H1 (cell line): Measurements from ENCODE around the gene LRP3. TPM values are rescaled to one million over a fixed set of nuclear protein-coding genes. Genes with fewer than 3 reads are reported as not detected.

ENCODE experiments used
- CTCF ChIA-PET: fragments of 300-600 bp; sonication (Branson Sonifier 250); formaldehyde crosslinking; loops from one replicate; lab custom pipeline; 2021; ENCODE audit not compliant: partially characterized antibody; lab: Charles Lee
- POLR2A ChIA-PET: fragments of 300-600 bp; sonication (Branson Sonifier 250); formaldehyde crosslinking; loops from one replicate; lab custom pipeline; 2021; ENCODE audit warnings: inconsistent platforms; ENCODE audit not compliant: partially characterized antibody; lab: Charles Lee
- DNase-seq, 2 experiments: peaks; one replicate each; pipeline versions ENCODE4 v3.0.0 to v3.0.0-alpha.2; 2010 to 2022; ENCODE audit warnings: low spot score in 2 of 2, low read depth in 1 of 2, mixed read lengths in 1 of 2
- FAIRE-seq: peaks from 2 replicates; lab custom pipeline; 2011; peaks lifted over from hg19 to GRCh38; lab: Jason Lieb, UNC
- H2AFZ ChIP-seq: 2 replicates; pipeline ENCODE4 v1.8.1; 2012; ENCODE audit warnings: low read length, inconsistent platforms
- H2AK5ac ChIP-seq: 2 replicates; pipeline ENCODE4 v1.6.1; 2013; ENCODE audit warnings: low read depth, low read length
- H2BK120ac ChIP-seq: replicated peaks from 2 replicates; pipeline ENCODE3; 2013; ENCODE audit warnings: low read depth, low read length, inconsistent platforms
- H2BK12ac ChIP-seq: 2 replicates; pipeline ENCODE4 v1.6.1; 2013; ENCODE audit warnings: low read depth, low read length
- H2BK15ac ChIP-seq: 2 replicates; pipeline ENCODE4 v1.6.1; 2013; ENCODE audit warnings: low read length
- H2BK20ac ChIP-seq: 2 replicates; pipeline ENCODE4 v1.6.1; 2013; ENCODE audit warnings: low read length
- H2BK5ac ChIP-seq: 2 replicates; pipeline ENCODE4 v1.6.1; 2013; ENCODE audit warnings: low read depth, low read length
- H3K14ac ChIP-seq: 2 replicates; pipeline ENCODE4 v1.6.1; 2013; ENCODE audit warnings: inconsistent platforms; ENCODE audit not compliant: insufficient read length
- H3K18ac ChIP-seq: 2 replicates; pipeline ENCODE4 v1.6.1; 2013; ENCODE audit warnings: low read length; ENCODE audit errors: extremely low read depth
- H3K23ac ChIP-seq: 2 replicates; pipeline ENCODE4 v1.6.1; 2013; ENCODE audit warnings: inconsistent platforms; ENCODE audit not compliant: insufficient read length
- H3K23me2 ChIP-seq: 2 replicates; pipeline ENCODE4 v1.6.1; 2013; ENCODE audit warnings: low read depth, low read length
- H3K27ac ChIP-seq: 2 replicates; pipeline ENCODE4 v1.6.1; 2011; ENCODE audit warnings: low read depth, low read length, inconsistent platforms
- H3K27me3 ChIP-seq, 4 experiments: replicated peaks in 1 of 4; 1 replicate in 1 of 4; 2 replicates in 3 of 4; pipeline versions ENCODE4 v1.6.1 to v1.8.1; 2011 to 2013; ENCODE audit warnings: low read length in 3 of 4, mild to moderate bottlenecking in 3 of 4, inconsistent platforms in 2 of 4, mixed read lengths in 2 of 4, moderate library complexity in 1 of 4; ENCODE audit not compliant: control insufficient read depth in 3 of 4, insufficient read depth in 3 of 4; ENCODE audit errors: extremely low read depth in 1 of 4
- H3K36me3 ChIP-seq, 4 experiments: 2 replicates each; pipeline versions ENCODE4 v1.6.1 to v1.8.1; 2011 to 2013; ENCODE audit warnings: mild to moderate bottlenecking in 4 of 4, low read length in 3 of 4, moderate library complexity in 2 of 4, control low read depth in 1 of 4, inconsistent platforms in 1 of 4; ENCODE audit not compliant: insufficient read depth in 4 of 4, control insufficient read depth in 2 of 4
- H3K4ac ChIP-seq: replicated peaks from 2 replicates; pipeline ENCODE3; 2013; ENCODE audit warnings: low read length, low read depth, mixed read lengths, inconsistent platforms; ENCODE audit not compliant: insufficient read length
- H3K4me1 ChIP-seq, 4 experiments: replicated peaks in 1 of 4; 1 replicate in 1 of 4; 2 replicates in 3 of 4; pipeline versions ENCODE4 v1.6.1 to v1.8.1; 2011 to 2013; ENCODE audit warnings: low read length in 3 of 4, inconsistent platforms in 2 of 4, mixed read lengths in 1 of 4; ENCODE audit not compliant: insufficient read depth in 4 of 4, control insufficient read depth in 3 of 4
- H3K4me2 ChIP-seq, 2 experiments: 2 replicates each; pipeline versions ENCODE4 v1.6.1 to v1.8.1; 2011 to 2013; ENCODE audit warnings: low read depth in 2 of 2, low read length in 2 of 2, control low read depth in 1 of 2, inconsistent platforms in 1 of 2, mild to moderate bottlenecking in 1 of 2; ENCODE audit not compliant: insufficient read depth in 1 of 2
- H3K4me3 ChIP-seq, 4 experiments: fragments of 200-600, 300-600 bp in 1 of 4; sonication (generic), shearing (Covaris generic), sonication (Bioruptor Twin) in 1 of 4; 2 replicates each; pipeline versions ENCODE4 v1.5.1 to v1.8.1; 2011 to 2016; ENCODE audit warnings: low read length in 4 of 4, low read depth in 3 of 4, control low read depth in 2 of 4, inconsistent platforms in 2 of 4, mild to moderate bottlenecking in 2 of 4, mixed read lengths in 1 of 4, moderate library complexity in 1 of 4; ENCODE audit not compliant: insufficient read depth in 2 of 4; ENCODE audit errors: extremely low read depth in 1 of 4
- H3K56ac ChIP-seq: replicated peaks from 2 replicates; pipeline ENCODE3; 2013; ENCODE audit warnings: low read depth, mild to moderate bottlenecking, mixed read lengths, low read length, inconsistent platforms; ENCODE audit not compliant: insufficient read length
- H3K79me1 ChIP-seq: 2 replicates; pipeline ENCODE4 v1.6.1; 2013; ENCODE audit warnings: low read depth, low read length, control low read depth
- H3K79me2 ChIP-seq, 2 experiments: 2 replicates each; pipeline versions ENCODE4 v1.6.1 to v1.8.1; 2012 to 2013; ENCODE audit warnings: low read length in 2 of 2, mild to moderate bottlenecking in 2 of 2, inconsistent platforms in 1 of 2; ENCODE audit not compliant: insufficient read depth in 2 of 2, control insufficient read depth in 1 of 2
- H3K9ac ChIP-seq, 4 experiments: replicated peaks in 1 of 4; 1 replicate in 1 of 4; 2 replicates in 3 of 4; pipeline versions ENCODE4 v1.6.1 to v1.8.1; 2011 to 2013; ENCODE audit warnings: low read depth in 3 of 4, low read length in 3 of 4, control low read depth in 2 of 4, mild to moderate bottlenecking in 2 of 4, moderate library complexity in 2 of 4, inconsistent platforms in 1 of 4; ENCODE audit errors: extremely low read depth in 1 of 4
- H3K9me3 ChIP-seq, 2 experiments: 2 replicates each; pipeline versions ENCODE4 v1.6.1 to v1.8.1; 2012 to 2013; ENCODE audit warnings: mild to moderate bottlenecking in 2 of 2, moderate library complexity in 2 of 2, control low read depth in 1 of 2, inconsistent platforms in 1 of 2, low read depth in 1 of 2, low read length in 1 of 2, mixed read lengths in 1 of 2; ENCODE audit not compliant: insufficient read depth in 2 of 2
- H4K20me1 ChIP-seq, 2 experiments: replicated peaks in 1 of 2; 2 replicates each; pipeline versions ENCODE3 to v1.8.1; 2011 to 2013; ENCODE audit warnings: inconsistent platforms in 2 of 2, low read length in 2 of 2, mild to moderate bottlenecking in 1 of 2; ENCODE audit not compliant: insufficient read depth in 2 of 2, control insufficient read depth in 1 of 2
- H4K5ac ChIP-seq: 2 replicates; pipeline ENCODE4 v1.6.1; 2013; ENCODE audit warnings: low read length, low read depth, mixed read lengths, inconsistent platforms; ENCODE audit not compliant: insufficient read length
- H4K8ac ChIP-seq: 2 replicates; pipeline ENCODE4 v1.8.0; 2013; ENCODE audit warnings: mild to moderate bottlenecking, moderate library complexity, low read length, inconsistent platforms; ENCODE audit not compliant: insufficient read depth; ENCODE audit errors: extremely low read depth
- H4K91ac ChIP-seq: replicated peaks from 2 replicates; pipeline ENCODE3; 2013; ENCODE audit warnings: low read length, mixed read lengths, inconsistent platforms; ENCODE audit not compliant: insufficient read length
- HDAC2 ChIP-seq, 2 experiments: fragments of 300-600 bp in 1 of 2; sonication (generic) in 1 of 2; IDR thresholded peaks; 2 replicates each; pipeline ENCODE4 v1.6.1; 2011 to 2012; ENCODE audit warnings: low read depth in 2 of 2, low read length in 2 of 2, mild to moderate bottlenecking in 2 of 2, moderate library complexity in 2 of 2, borderline replicate concordance in 1 of 2, inconsistent platforms in 1 of 2
- NANOG ChIP-seq: IDR thresholded peaks from 2 replicates; pipeline ENCODE4 v1.6.1; 2011; ENCODE audit warnings: low read length, low read depth, mild to moderate bottlenecking, inconsistent platforms; ENCODE audit not compliant: insufficient read depth, poor library complexity, severe bottlenecking
- WGBS, 2 experiments: shearing (Covaris generic) in 1 of 2; methylation state at CpG; one replicate each; pipeline versions ENCODE4 v1.1.6 to v1.1.7; 2013 to 2015; ENCODE audit warnings: low lambda C conversion rate in 2 of 2, mixed read lengths in 2 of 2, inconsistent platforms in 1 of 2, low coverage in 1 of 2, missing lambda C conversion rate in 1 of 2; ENCODE audit not compliant: insufficient replicate concordance in 2 of 2, insufficient coverage in 1 of 2, insufficient read length in 1 of 2; ENCODE audit errors: extremely low coverage in 1 of 2, missing lambda C conversion rate in 1 of 2; 5-methylcytosine and 5-hydroxymethylcytosine counted together
- polyA plus RNA-seq, 7 experiments: library from polyadenylated mRNA; depleted of rRNA in 3 of 7; stranded (reverse) in 5 of 7; unstranded in 2 of 7; fragments of >200 nt in 5 of 7; fragments of 200-250 nt in 2 of 7; gene quantifications; 1 replicate in 5 of 7; 2 replicates in 1 of 7; 4 replicates in 1 of 7; pipeline versions ENCODE4 v1.2.1 to v1.2.3, GENCODE V29; 2011 to 2013; ENCODE audit warnings: missing spikeins in 2 of 7, mixed read lengths in 2 of 7
- total RNA-seq: library from RNA; stranded (reverse); fragmentation: NEBNext Ultra II Directional; extraction: Animal tissue kit (Norgen Biotek cat#: 25700); gene quantifications from 2 replicates; pipeline ENCODE4 v1.2.1, GENCODE V29; 2021

LRP3 gene
- total and polyA plus RNA-seq, 2 of the 8 experiments (the other 6 are each of a cell fraction or from before 2014, with no cell fraction given): 30.3 to 33.7 TPM

- Histone ChIP-seq H3K9me3 (no peaks in the 10 kb centered on the region), H2BK120ac (no peak overlapping the region), H2BK20ac (no peak overlapping the region), H4K91ac (no peak overlapping the region), H2AK5ac (no peak overlapping the region), H3K23ac (no peak overlapping the region), H3K4ac (no peak overlapping the region), H3K36me3 (peaks cover 0 to 28% (median 2%) of the 10 kb centered on the region in 4 experiments; a peak in 4 of 8 replicates), H3K4me3 (no peak overlapping the region), H3K56ac (no peak overlapping the region), H3K79me2 (no peaks in the 10 kb centered on the region), H4K20me1 (peaks cover 4 to 7% of the 10 kb centered on the region in 2 experiments), H3K9ac (no peak overlapping the region), H2BK15ac (no peak overlapping the region), H3K79me1 (peaks cover 3% of the 10 kb centered on the region; the same call in 1 of the 2 replicates), H4K8ac (peak overlapping the region; percentile 51), H3K18ac (no peak overlapping the region), H2BK5ac (peak overlapping the region; percentile 30; the same call in 1 of the 2 replicates), H3K4me2 (no peak overlapping the region), H3K27ac (no peak overlapping the region), H4K5ac (no peak overlapping the region), H3K27me3 (no peaks in the 10 kb centered on the region), H3K4me1 (no peaks in the 10 kb centered on the region), H2BK12ac (no peak overlapping the region), H3K23me2 (no peaks in the 10 kb centered on the region), H3K14ac (no peak overlapping the region), H2AFZ (no peak overlapping the region)
- POLR2A ChIA-PET: interaction anchor here (1.6 kb wide), 1 partner anchor 10 kb away, joined by 3 read pairs; no protein-coding TSS in a partner anchor
- no peak for DNase-seq
- CTCF ChIA-PET: no interaction called here
- WGBS, 2 experiments: 95% methylated on average over 53 of the region's 64 CpGs; no CpG with 5 or more reads in 1 of the 2 experiments
- no peak for FAIRE-seq
- TF ChIP-seq NANOG (no peak), HDAC2 (IDR thresholded peaks at IDR 0.05; ENCODE audit: borderline replicate concordance in 1 of 2, low read depth in 2 of 2, low read length in 2 of 2) (no peak)
These were observed 11.6 kb downstream of the LRP3 start for GRCh38 chr19:33205531-33206260.
